B cell (primary cell): ENCODE measurements around the gene GDF9. TPM values are rescaled to one million over a fixed set of nuclear protein-coding genes. Genes with fewer than 3 reads are reported as not detected.
A peak's percentile ranks its signal among the peaks of the same experiment; 100 is the strongest.

Experiments used
- ATAC-seq: fragments of 200-7000 bp; cut with Tn5 transposase; one replicate; pipeline ENCODE4 v1.10.0; 2021; ENCODE audit warnings: low read depth, mild to moderate bottlenecking, moderate number of reproducible peaks, moderate library complexity
- CTCF ChIA-PET: fragments of 350-600 bp; sonication (Branson Sonifier 250); formaldehyde crosslinking; loops from one replicate; lab custom pipeline; 2021; ENCODE audit warnings: antibody characterized with exemption, inconsistent platforms; lab: Charles Lee
- POLR2A ChIA-PET: fragments of 350-600 bp; sonication (Branson Sonifier 250); formaldehyde crosslinking; loops from one replicate; lab custom pipeline; 2021; ENCODE audit warnings: antibody characterized with exemption; lab: Charles Lee
- DNase-seq: peaks from one replicate; pipeline ENCODE4 v3.0.0; 2013
- H2AFZ ChIP-seq: 2 replicates; pipeline ENCODE4 v1.6.1; 2012; ENCODE audit warnings: mild to moderate bottlenecking, low read depth, low read length; ENCODE audit not compliant: insufficient read depth, poor library complexity, severe bottlenecking
- H3K27ac ChIP-seq, 2 donors: 1 replicate in 1 of 2; 2 replicates in 1 of 2; pipeline ENCODE4 v1.5.1; 2012 to 2013; ENCODE audit warnings: low read length in 2 of 2, mild to moderate bottlenecking in 2 of 2, moderate library complexity in 1 of 2
- H3K27me3 ChIP-seq, 4 experiments: fragments of 200-600 bp in 1 of 4; sonication (generic) in 1 of 4; replicated peaks in 1 of 4; 1 replicate in 2 of 4; 2 replicates in 2 of 4; pipeline versions ENCODE4 v1.6.1 to v1.7.0; 2013 to 2016; ENCODE audit warnings: low read length in 3 of 4, mild to moderate bottlenecking in 2 of 4, mixed read lengths in 1 of 4, moderate library complexity in 1 of 4; ENCODE audit not compliant: insufficient read depth in 4 of 4, control insufficient read depth in 3 of 4; ENCODE audit errors: control extremely low read depth in 1 of 4
- H3K36me3 ChIP-seq, 2 experiments: replicated peaks in 1 of 2; 1 replicate in 1 of 2; 2 replicates in 1 of 2; pipeline versions ENCODE4 v1.6.1 to v1.7.1; 2013; ENCODE audit warnings: low read length in 1 of 2; ENCODE audit not compliant: insufficient read depth in 2 of 2, control insufficient read depth in 1 of 2; ENCODE audit errors: control extremely low read depth in 1 of 2, extremely low read depth in 1 of 2
- H3K4me1 ChIP-seq, 2 donors: fragments of 200-600 bp in 1 of 2; sonication (generic) in 1 of 2; 1 replicate in 1 of 2; 2 replicates in 1 of 2; pipeline versions ENCODE4 v1.5.1 to v1.6.1; 2013 to 2017; ENCODE audit warnings: low read length in 2 of 2; ENCODE audit not compliant: control insufficient read depth in 2 of 2, insufficient read depth in 2 of 2
- H3K4me2 ChIP-seq: replicated peaks from 2 replicates; pipeline ENCODE3; 2012; ENCODE audit warnings: mild to moderate bottlenecking, low read depth, low read length; ENCODE audit not compliant: poor library complexity, severe bottlenecking
- H3K4me3 ChIP-seq, 5 experiments: fragments of 200-600 bp in 1 of 5; sonication (generic) in 1 of 5; 1 replicate in 3 of 5; 2 replicates in 2 of 5; pipeline versions ENCODE4 v1.5.1 to v1.7.0; 2011 to 2016; ENCODE audit warnings: low read length in 4 of 5, mild to moderate bottlenecking in 4 of 5, low read depth in 2 of 5, control low read depth in 1 of 5, moderate library complexity in 1 of 5; ENCODE audit not compliant: insufficient read depth in 1 of 5; ENCODE audit errors: control extremely low read depth in 1 of 5, extremely low read depth in 1 of 5
- H3K79me2 ChIP-seq: fragments of 200-600 bp; sonication (generic); one replicate; pipeline ENCODE4 v1.6.0; 2016; ENCODE audit warnings: low read length; ENCODE audit not compliant: control insufficient read depth, insufficient read depth
- H3K9ac ChIP-seq: fragments of 200-600 bp; sonication (generic); 2 replicates; pipeline ENCODE4 v1.6.1; 2017; ENCODE audit warnings: mild to moderate bottlenecking, low read length, moderate library complexity
- H3K9me3 ChIP-seq, 3 donors: one replicate each; pipeline versions ENCODE4 v1.6.1 to v1.7.1; 2013; ENCODE audit warnings: low read length in 2 of 3; ENCODE audit not compliant: control insufficient read depth in 2 of 3, insufficient read depth in 1 of 3; ENCODE audit errors: control extremely low read depth in 1 of 3
- H4K20me1 ChIP-seq: 2 replicates; pipeline ENCODE4 v1.6.0; 2012; ENCODE audit warnings: mild to moderate bottlenecking, low read length; ENCODE audit not compliant: insufficient read depth, control insufficient read depth, poor library complexity, severe bottlenecking
- H3K27ac Mint-ChIP-seq: one replicate; pipeline ENCODE4 v1.8.0; 2021; ENCODE audit warnings: mixed read lengths
- H3K27me3 Mint-ChIP-seq: one replicate; pipeline ENCODE4 v1.8.0; 2021; ENCODE audit warnings: mixed read lengths
- H3K4me1 Mint-ChIP-seq: one replicate; pipeline ENCODE4 v1.8.0; 2021; ENCODE audit warnings: mixed read lengths
- H3K4me3 Mint-ChIP-seq: one replicate; pipeline ENCODE4 v1.8.0; 2021; ENCODE audit warnings: mixed read lengths
- H3K9me3 Mint-ChIP-seq: one replicate; pipeline ENCODE4 v1.8.0; 2022; ENCODE audit warnings: mixed read lengths; ENCODE audit not compliant: insufficient read depth
- CTCF ChIP-seq: fragments of 200-600 bp; IDR thresholded peaks from one replicate; pipeline ENCODE4 v1.8.0; 2022; ENCODE audit warnings: antibody characterized with exemption, mild to moderate bottlenecking
- EZH2 ChIP-seq: IDR thresholded peaks from 2 replicates; pipeline ENCODE4 v1.6.1; 2012; ENCODE audit warnings: borderline replicate concordance, low read depth, mild to moderate bottlenecking, moderate library complexity, low read length; ENCODE audit not compliant: insufficient read depth, poor library complexity, severe bottlenecking
- WGBS: methylation state at CpG from one replicate; pipeline ENCODE4 v1.1.5; 2013; ENCODE audit warnings: missing lambda C conversion rate; ENCODE audit not compliant: insufficient coverage; 5-methylcytosine and 5-hydroxymethylcytosine counted together
- intact Hi-C: fragments of 100-400 bp; cut with micrococcal nuclease; formaldehyde crosslinking; loops from one replicate; pipeline ENCODE4 v1.10.0; 2022
- polyA plus RNA-seq: library from polyadenylated mRNA; depleted of rRNA; stranded (reverse); fragments of >200 nt; gene quantifications from 2 replicates; pipeline ENCODE4 v1.2.3, GENCODE V29; 2012
- total RNA-seq, 2 donors: library from RNA; stranded (reverse); fragments of 120-200 nt in 1 of 2; gene quantifications; 1 replicate in 1 of 2; 2 replicates in 1 of 2; pipeline versions ENCODE4 v1.2.3 to v1.2.4, GENCODE V29; 2013 to 2022

The GDF9 gene
- total and polyA plus RNA-seq, 2 donors (not counting 1 experiment from before 2014, with no cell fraction given), result 0.67 to 0.88 TPM

- H3K27ac ChIP-seq, result peak overlapping the region in 1 of 2 donors; percentile 46
- Mint-ChIP-seq H3K4me1 (peaks cover 8% of the 10 kb centered on the region), H3K27me3 (no peaks in the 10 kb centered on the region), H3K27ac (peak overlapping the region; percentile 50), H3K9me3 (no peaks in the 10 kb centered on the region), H3K4me3 (no peak overlapping the region)
- ChIA-PET CTCF (interaction anchor here (0.6 to 7.9 kb wide), 2 partner anchors 57 to 500 kb away, joined by 3 to 75 read pairs; partner anchors contain the start of gene SHROOM1), POLR2A (no interaction called here)
- intact Hi-C loops, result no loop called here
- DNase-seq (peak; percentile 42), ATAC-seq (no peak)
- no peak overlapping the region for H2AFZ ChIP-seq
- no peak overlapping the region for H3K9ac ChIP-seq
- no peak overlapping the region for H3K4me3 ChIP-seq
- no peak overlapping the region for H3K4me2 ChIP-seq
- no peaks in the 10 kb centered on the region for H4K20me1 ChIP-seq
- no peaks in the 10 kb centered on the region for H3K9me3 ChIP-seq
- no peaks in the 10 kb centered on the region for H3K79me2 ChIP-seq
- WGBS, result 92% methylated on average over 6 of the region's 11 CpGs
- H3K27me3 ChIP-seq, result no peaks in the 10 kb centered on the region
- peaks cover 24 to 54% of the 10 kb centered on the region in 2 experiments for H3K36me3 ChIP-seq
- TF ChIP-seq EZH2, result no peak
- TF ChIP-seq CTCF, result no peak
- no peaks in the 10 kb centered on the region for H3K4me1 ChIP-seq
Measured at GRCh38 chr5:132886064-132886823, 20.0 kb upstream of the GDF9 start.

GRCh38 chr5:132884548-132884947 lies 18.3 kb upstream of the GDF9 start:
- DNase-seq (no peak), ATAC-seq (no peak)
- no peak overlapping the region for H2AFZ ChIP-seq
- Mint-ChIP-seq H3K27ac (no peak overlapping the region), H3K4me1 (peaks cover 8% of the 10 kb centered on the region), H3K9me3 (no peaks in the 10 kb centered on the region), H3K27me3 (no peaks in the 10 kb centered on the region), H3K4me3 (no peak overlapping the region)
- intact Hi-C loops, result loop anchor here (5.0 kb wide), 1 partner anchor 382 kb away; no protein-coding TSS in a partner anchor
- H3K4me3 ChIP-seq, result no peak overlapping the region
- no peaks in the 10 kb centered on the region for H4K20me1 ChIP-seq
- H3K27ac ChIP-seq, result no peak overlapping the region
- no peaks in the 10 kb centered on the region for H3K9me3 ChIP-seq
- POLR2A ChIA-PET, result no interaction called here
- no peak overlapping the region for H3K9ac ChIP-seq
- no peaks in the 10 kb centered on the region for H3K79me2 ChIP-seq
- H3K27me3 ChIP-seq, result no peaks in the 10 kb centered on the region
- H3K4me1 ChIP-seq, result no peaks in the 10 kb centered on the region
- TF ChIP-seq CTCF (no peak), EZH2 (no peak)
- peaks cover 29 to 58% of the 10 kb centered on the region in 2 experiments for H3K36me3 ChIP-seq
- no peak overlapping the region for H3K4me2 ChIP-seq
- CTCF ChIA-PET, result interaction anchor here (0.9 to 7.9 kb wide), 5 partner anchors 12 to 383 kb away, joined by 5 to 75 read pairs (median 9); partner anchors contain the start of gene SHROOM1
- no CpG with 5 or more reads among the region's 2 CpGs for WGBS
